ENCODE measurements around the gene KBTBD6.

DNA sequence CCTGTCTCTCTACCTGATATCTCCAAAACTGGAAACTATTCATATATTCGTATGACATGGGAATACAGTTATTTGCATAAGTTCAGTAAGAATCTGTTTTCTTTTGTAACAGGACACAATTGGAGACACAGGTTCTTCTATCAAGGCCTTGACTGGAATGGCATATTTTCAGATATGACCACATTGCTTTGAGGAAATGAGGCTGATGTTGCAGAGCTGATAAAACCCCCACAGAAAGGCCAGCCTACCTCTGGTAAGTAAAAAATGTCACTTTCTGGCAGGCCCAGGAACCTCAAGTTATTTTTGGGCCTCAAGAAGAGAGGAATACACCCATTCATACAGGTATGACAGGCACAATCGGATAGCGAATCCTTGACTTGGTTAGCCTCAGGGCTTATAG, 29.5 kb upstream of the KBTBD6 start:
- TF ChIP-seq EZH2 (IDR thresholded peaks at IDR 0.05; ENCODE audit: borderline replicate concordance, low read depth, low read length, severe bottlenecking), result no peak
- TF ChIP-seq, protein P1, sequence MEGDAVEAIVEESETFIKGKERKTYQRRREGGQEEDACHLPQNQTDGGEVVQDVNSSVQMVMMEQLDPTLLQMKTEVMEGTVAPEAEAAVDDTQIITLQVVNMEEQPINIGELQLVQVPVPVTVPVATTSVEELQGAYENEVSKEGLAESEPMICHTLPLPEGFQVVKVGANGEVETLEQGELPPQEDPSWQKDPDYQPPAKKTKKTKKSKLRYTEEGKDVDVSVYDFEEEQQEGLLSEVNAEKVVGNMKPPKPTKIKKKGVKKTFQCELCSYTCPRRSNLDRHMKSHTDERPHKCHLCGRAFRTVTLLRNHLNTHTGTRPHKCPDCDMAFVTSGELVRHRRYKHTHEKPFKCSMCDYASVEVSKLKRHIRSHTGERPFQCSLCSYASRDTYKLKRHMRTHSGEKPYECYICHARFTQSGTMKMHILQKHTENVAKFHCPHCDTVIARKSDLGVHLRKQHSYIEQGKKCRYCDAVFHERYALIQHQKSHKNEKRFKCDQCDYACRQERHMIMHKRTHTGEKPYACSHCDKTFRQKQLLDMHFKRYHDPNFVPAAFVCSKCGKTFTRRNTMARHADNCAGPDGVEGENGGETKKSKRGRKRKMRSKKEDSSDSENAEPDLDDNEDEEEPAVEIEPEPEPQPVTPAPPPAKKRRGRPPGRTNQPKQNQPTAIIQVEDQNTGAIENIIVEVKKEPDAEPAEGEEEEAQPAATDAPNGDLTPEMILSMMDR (IDR thresholded peaks at IDR 0.05; ENCODE audit: borderline replicate concordance, extremely low read depth, low read length, poor library complexity, severe bottlenecking), result no peak

Data from DND-41 (cell line).